SK-N-SH (cell line): ENCODE results near the gene ACSF3. TPM values are rescaled to one million over a fixed set of nuclear protein-coding genes. Genes with fewer than 3 reads are reported as not detected.

Experiments used
- CTCF ChIA-PET: fragments of 300-600, 350-600 bp; formaldehyde crosslinking; extraction: SDS; loops from one replicate; lab custom pipeline; 2021; lab: Yijun Ruan, JAX
- POLR2A ChIA-PET: fragments of 350-600 bp; sonication (Branson Sonifier 250); formaldehyde crosslinking; extraction: SDS; loops from one replicate; lab custom pipeline; 2020; ENCODE audit warnings: antibody characterized with exemption, inconsistent platforms; lab: Yijun Ruan, JAX
- DNase-seq: peaks from one replicate; pipeline ENCODE4 v3.0.0; 2012
- H2AFZ ChIP-seq: fragments of 200-600 bp; sonication (generic); 2 replicates; pipeline ENCODE4 v1.8.1; 2016; ENCODE audit warnings: antibody characterized with exemption, mild to moderate bottlenecking, low read depth
- H3F3A ChIP-seq: fragments of 200-600 bp; sonication (generic); replicated peaks from 2 replicates; pipeline ENCODE3; 2016; ENCODE audit warnings: antibody characterized with exemption, mild to moderate bottlenecking; ENCODE audit not compliant: insufficient read depth
- H3K27ac ChIP-seq, 2 experiments: fragments of 200-500 bp in 1 of 2; fragments of 200-600 bp in 1 of 2; sonication (Bioruptor generic) in 1 of 2; sonication (generic), shearing (Covaris generic) in 1 of 2; 2 replicates each; pipeline versions ENCODE4 v1.5.1 to v1.6.1; 2014 to 2016; ENCODE audit warnings: low read depth in 2 of 2, inconsistent platforms in 1 of 2, low read length in 1 of 2, mild to moderate bottlenecking in 1 of 2, mixed read lengths in 1 of 2
- H3K27me3 ChIP-seq: fragments of 200-600 bp; sonication (generic), shearing (Covaris generic); 2 replicates; pipeline ENCODE4 v1.6.1; 2016; ENCODE audit warnings: mixed run types; ENCODE audit not compliant: insufficient read depth
- H3K36me3 ChIP-seq, 2 experiments: fragments of 200-500 bp in 1 of 2; fragments of 200-600 bp in 1 of 2; sonication (Bioruptor generic) in 1 of 2; sonication (generic) in 1 of 2; replicated peaks in 1 of 2; 2 replicates each; pipeline versions ENCODE3 to v1.5.1; 2014 to 2016; ENCODE audit warnings: low read length in 1 of 2, mild to moderate bottlenecking in 1 of 2; ENCODE audit not compliant: insufficient read depth in 2 of 2, control insufficient read depth in 1 of 2
- H3K4me1 ChIP-seq, 2 experiments: fragments of 200-500 bp in 1 of 2; fragments of 200-600 bp in 1 of 2; sonication (Bioruptor generic) in 1 of 2; sonication (generic), shearing (Covaris generic) in 1 of 2; 2 replicates each; pipeline versions ENCODE4 v1.5.1 to v1.6.1; 2014 to 2016; ENCODE audit warnings: low read depth in 1 of 2, low read length in 1 of 2, mixed run types in 1 of 2; ENCODE audit not compliant: insufficient read depth in 2 of 2, control insufficient read depth in 1 of 2
- H3K4me2 ChIP-seq: fragments of 200-600 bp; sonication (generic), shearing (Covaris generic); 2 replicates; pipeline ENCODE4 v1.6.1; 2017; ENCODE audit warnings: mixed run types
- H3K4me3 ChIP-seq, 2 experiments: fragments of 200-500 bp in 1 of 2; fragments of 200-600 bp in 1 of 2; sonication (Bioruptor generic) in 1 of 2; sonication (generic), shearing (Covaris generic) in 1 of 2; 2 replicates each; pipeline versions ENCODE4 v1.5.1 to v1.8.1; 2014 to 2016; ENCODE audit warnings: low read depth in 2 of 2, inconsistent platforms in 1 of 2, low read length in 1 of 2, mild to moderate bottlenecking in 1 of 2, mixed read lengths in 1 of 2, moderate library complexity in 1 of 2
- H3K79me2 ChIP-seq: fragments of 200-600 bp; sonication (generic); 2 replicates; pipeline ENCODE4 v1.8.1; 2017; ENCODE audit warnings: mild to moderate bottlenecking; ENCODE audit not compliant: insufficient read depth
- H3K9ac ChIP-seq: fragments of 200-600 bp; sonication (generic); 2 replicates; pipeline ENCODE4 v1.6.1; 2017; ENCODE audit warnings: mixed run types
- H3K9me2 ChIP-seq: fragments of 200-600 bp; sonication (generic); 2 replicates; pipeline ENCODE4 v1.6.1; 2017; ENCODE audit warnings: mixed run types
- H3K9me3 ChIP-seq: fragments of 200-600 bp; sonication (generic); 2 replicates; pipeline ENCODE4 v1.6.1; 2017; ENCODE audit warnings: mixed run types, mild to moderate bottlenecking, moderate library complexity
- H4K20me1 ChIP-seq: fragments of 200-600 bp; sonication (generic); 2 replicates; pipeline ENCODE4 v1.6.1; 2017; ENCODE audit warnings: mild to moderate bottlenecking, mixed run types; ENCODE audit not compliant: insufficient read depth
- CHD2 ChIP-seq: fragments of 150-350 bp; IDR thresholded peaks from 2 replicates; pipeline ENCODE4 v1.6.1; 2018; ENCODE audit warnings: low read length; ENCODE audit not compliant: partially characterized antibody
- ELF1 ChIP-seq: IDR thresholded peaks from 2 replicates; pipeline ENCODE4 v1.4.0; 2012
- GATA2 ChIP-seq: sonication (generic); formaldehyde crosslinking; IDR thresholded peaks from 2 replicates; pipeline ENCODE4 v1.5.0; 2020; ENCODE audit warnings: mild to moderate bottlenecking, missing genetic modification reagents
- JUND ChIP-seq: IDR thresholded peaks from 2 replicates; pipeline ENCODE4 v1.4.0; 2012
- MAX ChIP-seq: IDR thresholded peaks from 2 replicates; pipeline ENCODE4 v1.4.0; 2012; ENCODE audit warnings: low read depth
- MEF2A ChIP-seq: IDR thresholded peaks from 2 replicates; pipeline ENCODE4 v1.4.0; 2012; ENCODE audit warnings: low read depth, borderline replicate concordance
- MXI1 ChIP-seq: IDR thresholded peaks from 2 replicates; pipeline ENCODE4 v1.6.1; 2012; ENCODE audit warnings: mild to moderate bottlenecking, low read depth, low read length, improper control_type of control experiment
- NFIC ChIP-seq: IDR thresholded peaks from 2 replicates; pipeline ENCODE4 v1.4.0; 2012; ENCODE audit warnings: borderline replicate concordance
- POLR2AphosphoS5 ChIP-seq: IDR thresholded peaks from 2 replicates; pipeline ENCODE4 v1.6.1; 2012; ENCODE audit warnings: low read depth, low read length
- RCOR1 ChIP-seq: fragments of 150-350 bp; IDR thresholded peaks from 2 replicates; pipeline ENCODE4 v1.6.1; 2017; ENCODE audit warnings: antibody characterized with exemption, low read length
- RFX5 ChIP-seq: IDR thresholded peaks from 2 replicates; pipeline ENCODE4 v1.6.1; 2012; ENCODE audit warnings: mild to moderate bottlenecking, improper control_type of control experiment, low read length
- TAF1 ChIP-seq: IDR thresholded peaks from 2 replicates; pipeline ENCODE4 v1.6.1; 2012; ENCODE audit warnings: low read depth, mild to moderate bottlenecking, low read length, moderate library complexity, borderline replicate concordance
- TEAD4 ChIP-seq: IDR thresholded peaks from 2 replicates; pipeline ENCODE4 v1.4.0; 2012; ENCODE audit warnings: mild to moderate bottlenecking, borderline replicate concordance; ENCODE audit not compliant: insufficient read depth
- USF2 ChIP-seq: fragments of 150-350 bp; IDR thresholded peaks from 2 replicates; pipeline ENCODE4 v1.6.1; 2017; ENCODE audit warnings: antibody characterized with exemption, low read length, low read depth, borderline replicate concordance
- YY1 ChIP-seq: IDR thresholded peaks from 2 replicates; pipeline ENCODE4 v1.4.0; 2012; ENCODE audit warnings: low read depth, mild to moderate bottlenecking
- WGBS: methylation state at CpG from one replicate; pipeline ENCODE4 v1.1.6; 2017; ENCODE audit warnings: low lambda C conversion rate; 5-methylcytosine and 5-hydroxymethylcytosine counted together
- polyA plus RNA-seq, 3 experiments: library from polyadenylated mRNA; depleted of rRNA; stranded (reverse); fragments of >200 nt; gene quantifications; 2 replicates each; pipeline ENCODE4 v1.2.3, GENCODE V29; 2012

The ACSF3 gene
- polyA plus RNA-seq, 1 of the 3 experiments (the other 2 are of a cell fraction), result 18.8 TPM

- 90% methylated on average over 13 of the region's 25 CpGs for WGBS
- H3K4me3 ChIP-seq, result no peak overlapping the region
- H3K36me3 ChIP-seq, result peaks cover 6 to 39% of the 10 kb centered on the region in 2 experiments
- H3K4me2 ChIP-seq, result no peak overlapping the region
- TF ChIP-seq JUND (no peak), YY1 (no peak), MAX (no peak), NFIC (no peak), MXI1 (no peak), RFX5 (no peak), ELF1 (no peak), GATA2 (CRISPR knock-in tag) (no peak), USF2 (no peak), CHD2 (no peak), RCOR1 (no peak), TEAD4 (no peak)
- TF ChIP-seq, all 33 proteins: peak for 0
- H3K27me3 ChIP-seq, result no peaks in the 10 kb centered on the region
- no peak overlapping the region for H3K27ac ChIP-seq
- no peaks in the 10 kb centered on the region for H4K20me1 ChIP-seq
- H3K4me1 ChIP-seq, result no peaks in the 10 kb centered on the region
- no peaks in the 10 kb centered on the region for H3K79me2 ChIP-seq
- no peak overlapping the region for H2AFZ ChIP-seq
- CTCF ChIA-PET, result no interaction called here
- H3F3A ChIP-seq, result no peaks in the 10 kb centered on the region
- POLR2A ChIA-PET, result no interaction called here
- DNase-seq, result no peak
- H3K9me3 ChIP-seq, result no peaks in the 10 kb centered on the region
- no peak overlapping the region for H3K9ac ChIP-seq
- H3K9me2 ChIP-seq, result no peaks in the 10 kb centered on the region
Observed at GRCh38 chr16:89123001-89123830, 29.6 kb downstream of the ACSF3 start.

- CTCF ChIA-PET, result no interaction called here
- Histone ChIP-seq H3K27me3 (no peaks in the 10 kb centered on the region), H3K9me2 (no peaks in the 10 kb centered on the region), H3K9ac (no peak overlapping the region), H4K20me1 (no peaks in the 10 kb centered on the region), H3K4me1 (no peaks in the 10 kb centered on the region), H3F3A (no peaks in the 10 kb centered on the region), H3K79me2 (no peaks in the 10 kb centered on the region), H3K36me3 (peaks cover 11 to 35% of the 10 kb centered on the region in 2 experiments), H3K4me2 (no peak overlapping the region), H3K9me3 (no peaks in the 10 kb centered on the region), H2AFZ (no peak overlapping the region), H3K4me3 (no peak overlapping the region), H3K27ac (no peak overlapping the region)
- 91% methylated on average over 11 of the region's 12 CpGs for WGBS
- POLR2A ChIA-PET, result no interaction called here
- TF ChIP-seq CHD2 (no peak), POLR2AphosphoS5 (no peak), MEF2A (no peak), ELF1 (no peak), TAF1 (no peak)
- DNase-seq, result no peak
Observed at GRCh38 chr16:89123831-89124100, 30.1 kb downstream of the ACSF3 start.
